MM.1S (cell line): Measurements from ENCODE around the gene TTC6.

ENCODE experiments used
- EZH2 ChIP-seq: fragments of 300-600 bp; sonication (generic); optimal IDR thresholded peaks from 2 replicates; pipeline ENCODE3; 2017; ENCODE audit warnings: low read depth, mild to moderate bottlenecking, antibody characterized with exemption, low read length, mixed read lengths
- EZH2phosphoT487 ChIP-seq: fragments of 300-600 bp; sonication (generic); IDR thresholded peaks from 2 replicates; pipeline ENCODE4 v1.6.1; 2018; ENCODE audit warnings: antibody characterized with exemption, low read length
- TF ChIP-seq, protein P1 (sequence below): fragments of 300-600 bp; sonication (generic); IDR thresholded peaks from 2 replicates; pipeline ENCODE4 v1.5.1; 2016; ENCODE audit warnings: antibody characterized with exemption, low read length, mixed read lengths

DNA sequence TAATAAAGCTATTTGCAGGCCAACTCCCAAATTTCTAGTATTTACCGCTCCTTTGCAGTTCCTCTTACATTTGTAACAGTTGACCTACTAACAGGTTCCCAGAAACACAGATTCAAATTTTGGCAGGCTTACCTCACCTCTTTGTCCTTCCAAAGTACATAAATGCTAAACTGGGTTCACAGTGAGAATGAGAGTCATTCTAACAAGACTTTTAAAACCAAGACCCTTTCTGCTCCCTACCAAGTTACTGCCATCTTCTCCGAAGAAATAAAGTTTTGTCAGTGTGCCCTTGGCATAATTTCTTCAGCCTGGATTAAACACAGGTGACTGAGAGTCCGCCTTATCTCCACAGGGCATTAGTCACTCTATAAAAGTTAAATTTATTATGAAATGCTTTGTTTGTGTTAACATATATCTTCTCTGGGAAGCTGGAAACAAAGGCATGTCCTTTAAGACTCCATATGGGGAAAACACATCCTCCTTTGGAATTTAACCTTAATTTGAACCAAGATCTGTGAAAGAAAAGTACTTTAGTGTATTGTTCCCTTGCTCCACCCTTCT, 28.5 kb upstream of the TTC6 start:
- TF ChIP-seq, protein P1, sequence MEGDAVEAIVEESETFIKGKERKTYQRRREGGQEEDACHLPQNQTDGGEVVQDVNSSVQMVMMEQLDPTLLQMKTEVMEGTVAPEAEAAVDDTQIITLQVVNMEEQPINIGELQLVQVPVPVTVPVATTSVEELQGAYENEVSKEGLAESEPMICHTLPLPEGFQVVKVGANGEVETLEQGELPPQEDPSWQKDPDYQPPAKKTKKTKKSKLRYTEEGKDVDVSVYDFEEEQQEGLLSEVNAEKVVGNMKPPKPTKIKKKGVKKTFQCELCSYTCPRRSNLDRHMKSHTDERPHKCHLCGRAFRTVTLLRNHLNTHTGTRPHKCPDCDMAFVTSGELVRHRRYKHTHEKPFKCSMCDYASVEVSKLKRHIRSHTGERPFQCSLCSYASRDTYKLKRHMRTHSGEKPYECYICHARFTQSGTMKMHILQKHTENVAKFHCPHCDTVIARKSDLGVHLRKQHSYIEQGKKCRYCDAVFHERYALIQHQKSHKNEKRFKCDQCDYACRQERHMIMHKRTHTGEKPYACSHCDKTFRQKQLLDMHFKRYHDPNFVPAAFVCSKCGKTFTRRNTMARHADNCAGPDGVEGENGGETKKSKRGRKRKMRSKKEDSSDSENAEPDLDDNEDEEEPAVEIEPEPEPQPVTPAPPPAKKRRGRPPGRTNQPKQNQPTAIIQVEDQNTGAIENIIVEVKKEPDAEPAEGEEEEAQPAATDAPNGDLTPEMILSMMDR, result no peak
- TF ChIP-seq EZH2 (no peak), EZH2phosphoT487 (no peak)
